GM19455 (cell line): ENCODE results near the gene PDE2A.

Experiments used
- ATAC-seq: cut with Tn5 transposase; IDR thresholded peaks from one replicate; pipeline ENCODE4 v1.9.1; 2021; ENCODE audit not compliant: unreplicated experiment

The PDE2A gene

DNA sequence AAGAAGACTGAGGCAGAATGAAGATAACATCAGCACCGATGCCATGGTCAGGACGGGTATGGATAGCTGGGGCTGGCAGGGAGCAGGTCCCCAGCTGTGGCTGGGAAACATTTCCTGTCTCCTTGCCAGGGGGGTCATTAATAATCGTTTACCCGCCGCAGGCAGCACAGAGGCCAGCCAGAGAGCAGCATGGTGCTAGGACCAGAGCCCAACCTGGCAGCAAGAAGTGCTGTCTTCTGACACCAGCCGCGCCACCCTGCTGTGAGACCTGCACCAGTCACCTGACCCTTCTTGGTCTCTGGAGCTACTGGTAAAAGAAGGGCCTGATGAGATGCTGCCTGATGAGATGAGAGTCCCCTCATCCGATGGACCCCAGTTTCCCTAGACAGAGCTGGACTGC, 36.3 kb downstream of the PDE2A start:
- ATAC-seq, result no peak

DNA sequence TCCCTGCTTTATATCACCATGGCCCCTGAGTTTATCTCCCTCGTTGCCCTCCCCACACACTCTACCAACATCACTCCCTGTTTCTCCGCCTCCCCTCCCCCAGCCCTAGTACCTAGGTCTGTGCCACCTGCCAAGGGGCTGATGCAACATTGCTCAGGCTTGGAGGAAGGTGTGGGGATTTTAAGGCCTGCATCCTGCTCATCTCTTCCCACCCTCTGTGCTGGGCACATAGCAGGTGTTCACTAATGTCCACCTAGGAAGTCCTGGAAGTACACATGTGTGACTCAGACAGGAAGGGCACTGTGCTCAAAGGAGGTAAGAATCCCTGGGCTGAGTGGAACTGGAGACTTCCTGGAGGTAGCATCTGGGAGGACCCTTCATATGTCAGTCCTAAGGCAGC, 37.0 kb downstream of the PDE2A start:
- no peak for ATAC-seq

- ATAC-seq, result no peak
These were observed 37.8 kb downstream of the PDE2A start for GRCh38 chr11:72636376-72636775.

- ATAC-seq, result no peak
These were observed 38.3 kb downstream of the PDE2A start for GRCh38 chr11:72635933-72636332.

DNA sequence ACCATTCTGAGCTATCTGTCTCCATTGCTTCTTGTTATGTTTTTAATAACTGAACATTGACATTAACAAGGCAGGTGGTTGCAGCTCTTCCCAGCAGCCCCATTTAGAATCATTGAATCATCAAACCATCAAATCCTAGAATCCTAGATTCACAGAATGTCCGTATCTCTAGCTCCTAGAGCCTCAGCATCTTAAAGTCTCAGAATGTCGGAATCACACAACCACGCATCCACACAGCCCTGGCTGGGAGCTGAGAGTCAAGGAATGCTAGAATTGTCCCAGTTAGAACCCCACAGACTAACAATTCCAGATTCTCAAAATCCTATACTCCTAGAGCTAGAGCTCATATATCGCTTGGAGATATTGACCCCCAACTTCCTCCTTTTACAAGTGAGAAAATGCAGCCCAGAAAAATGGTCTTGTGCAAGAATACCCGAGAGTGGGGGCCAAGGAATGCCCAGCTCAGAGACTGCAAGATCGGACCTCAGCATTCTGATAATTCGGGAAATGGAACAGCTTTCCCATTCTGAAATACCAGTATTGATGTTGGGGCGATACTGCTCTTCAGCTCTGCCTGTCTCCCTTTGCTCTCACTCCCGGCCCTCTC, 38.8 kb downstream of the PDE2A start:
- no peak for ATAC-seq

GRCh38 chr11:72634472-72635095, 39.6 kb downstream of the PDE2A start:
- no peak for ATAC-seq

- no peak for ATAC-seq
These were observed 40.2 kb downstream of the PDE2A start for GRCh38 chr11:72634016-72634415.

DNA sequence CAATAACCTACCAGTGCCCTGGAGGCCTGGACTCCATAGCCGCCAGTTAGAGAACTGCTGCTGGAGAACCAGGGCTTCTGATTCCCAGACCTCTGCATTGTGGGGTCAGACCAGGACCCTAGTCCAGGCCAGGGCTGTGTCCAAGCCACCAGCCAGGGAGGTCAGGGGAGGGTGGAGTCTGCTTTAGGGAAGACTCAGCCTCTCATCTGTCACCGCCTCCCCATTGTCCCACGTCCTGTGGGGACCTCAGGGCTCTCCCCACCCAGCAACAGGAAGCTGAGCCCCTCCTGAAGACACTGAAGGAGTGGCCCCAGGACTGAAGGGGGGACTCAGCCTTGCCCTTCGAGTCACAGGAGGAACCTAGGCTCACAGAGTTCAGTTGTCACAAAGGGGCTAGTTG, 41.2 kb downstream of the PDE2A start:
- ATAC-seq, result no peak

DNA sequence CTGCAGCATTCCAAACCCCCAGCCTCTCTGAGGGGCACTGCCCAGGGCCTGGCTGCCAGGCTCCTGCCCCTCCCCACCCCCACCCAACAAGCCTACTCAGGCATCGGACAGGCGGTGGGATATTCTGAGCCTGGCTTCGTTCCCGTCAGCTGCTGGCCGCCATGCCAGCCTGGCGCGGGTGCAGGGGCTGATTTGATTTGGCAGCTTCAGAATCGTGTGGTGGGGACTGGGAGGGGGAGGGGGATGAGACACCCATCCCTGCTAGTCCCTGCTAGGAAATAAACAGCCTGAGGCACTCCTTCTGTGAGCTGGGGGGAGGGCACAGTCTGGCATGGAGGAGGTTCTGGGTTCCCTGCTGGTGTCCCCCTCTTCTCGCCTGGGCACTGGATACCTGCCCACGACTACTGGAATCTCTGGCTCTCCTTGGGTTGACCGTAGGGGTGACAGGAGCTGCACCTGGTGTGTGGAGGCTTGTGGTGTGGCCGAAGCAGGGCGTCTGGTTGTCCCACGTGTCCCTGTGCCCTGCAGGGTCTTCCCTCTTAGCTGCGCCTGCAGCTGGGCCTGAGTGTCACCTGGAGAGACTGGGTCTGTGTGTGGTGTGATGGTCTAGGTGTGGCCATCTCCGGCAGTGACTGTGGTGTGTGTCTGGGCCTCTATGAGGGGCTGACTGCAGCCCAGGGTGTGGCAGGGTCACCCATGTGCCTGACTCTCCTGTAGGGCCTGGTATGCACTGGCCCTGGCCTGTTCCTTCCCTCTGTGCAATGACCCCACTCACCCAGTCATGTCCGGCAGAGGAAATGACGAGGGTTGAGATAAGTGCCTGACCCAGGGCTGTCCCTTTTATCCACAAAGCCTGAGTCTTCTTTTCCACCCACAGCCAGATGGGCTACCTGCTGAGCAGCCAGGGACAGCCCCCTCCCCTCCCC, 42.2 kb downstream of the PDE2A start:
- no peak for ATAC-seq

GRCh38 chr11:72630104-72630852, 43.9 kb downstream of the PDE2A start:
- ATAC-seq, result no peak

DNA sequence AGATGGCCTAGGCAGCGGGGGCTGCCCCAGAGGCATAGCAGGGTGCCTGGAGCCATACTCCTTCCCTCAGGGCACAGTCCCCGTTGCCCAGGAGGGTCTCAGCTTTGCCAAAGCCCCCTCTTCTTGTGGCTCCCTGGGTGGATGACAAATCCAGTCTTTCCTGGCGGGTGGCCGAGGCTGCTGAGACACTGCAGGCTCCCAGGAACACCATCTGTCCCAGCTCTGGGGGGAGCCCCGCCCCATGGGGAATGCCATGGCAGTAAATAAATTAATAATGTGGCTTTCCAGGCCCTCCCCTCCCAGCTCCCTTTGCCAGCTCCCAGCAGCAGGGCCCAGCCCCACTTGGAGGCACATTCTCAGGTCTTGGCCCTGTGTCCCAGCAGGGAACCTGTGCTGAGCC, 45.0 kb downstream of the PDE2A start:
- ATAC-seq, result no peak

DNA sequence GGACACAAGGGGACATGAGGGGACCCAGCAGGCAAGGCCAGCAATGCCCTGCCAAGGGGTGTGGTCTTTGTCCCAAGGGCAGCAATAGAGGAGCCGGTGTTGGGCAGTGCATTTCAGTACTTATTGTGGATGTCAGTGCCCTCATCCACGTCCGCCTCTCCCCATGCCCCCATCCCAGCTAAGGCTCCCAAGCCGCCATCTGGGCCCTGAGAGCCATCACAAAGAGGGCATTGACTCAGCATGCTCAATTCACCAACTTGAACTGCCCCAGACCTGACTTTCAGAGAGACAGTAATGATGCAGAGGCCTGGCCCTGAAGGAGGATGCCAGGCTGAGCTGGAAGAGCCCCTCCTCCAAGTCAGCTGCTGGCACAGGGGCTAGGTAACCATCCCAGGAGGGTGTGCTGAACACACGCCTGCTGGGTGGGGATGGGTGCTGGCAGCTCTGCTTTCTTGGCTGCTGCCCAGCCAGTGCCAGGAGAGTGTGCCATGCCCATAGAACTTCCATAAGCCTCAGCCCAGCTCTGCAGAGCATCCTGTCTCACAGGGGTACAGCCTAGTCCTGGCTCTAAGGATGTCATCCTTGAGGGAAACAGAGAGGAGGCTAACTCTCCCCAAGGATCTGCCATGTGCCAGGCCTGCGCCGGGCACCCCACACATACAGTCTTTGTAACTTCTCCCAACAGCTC, 46.5 kb downstream of the PDE2A start:
- ATAC-seq, result no peak

- ATAC-seq, result no peak
These were observed 47.7 kb downstream of the PDE2A start for GRCh38 chr11:72626414-72626936.

DNA sequence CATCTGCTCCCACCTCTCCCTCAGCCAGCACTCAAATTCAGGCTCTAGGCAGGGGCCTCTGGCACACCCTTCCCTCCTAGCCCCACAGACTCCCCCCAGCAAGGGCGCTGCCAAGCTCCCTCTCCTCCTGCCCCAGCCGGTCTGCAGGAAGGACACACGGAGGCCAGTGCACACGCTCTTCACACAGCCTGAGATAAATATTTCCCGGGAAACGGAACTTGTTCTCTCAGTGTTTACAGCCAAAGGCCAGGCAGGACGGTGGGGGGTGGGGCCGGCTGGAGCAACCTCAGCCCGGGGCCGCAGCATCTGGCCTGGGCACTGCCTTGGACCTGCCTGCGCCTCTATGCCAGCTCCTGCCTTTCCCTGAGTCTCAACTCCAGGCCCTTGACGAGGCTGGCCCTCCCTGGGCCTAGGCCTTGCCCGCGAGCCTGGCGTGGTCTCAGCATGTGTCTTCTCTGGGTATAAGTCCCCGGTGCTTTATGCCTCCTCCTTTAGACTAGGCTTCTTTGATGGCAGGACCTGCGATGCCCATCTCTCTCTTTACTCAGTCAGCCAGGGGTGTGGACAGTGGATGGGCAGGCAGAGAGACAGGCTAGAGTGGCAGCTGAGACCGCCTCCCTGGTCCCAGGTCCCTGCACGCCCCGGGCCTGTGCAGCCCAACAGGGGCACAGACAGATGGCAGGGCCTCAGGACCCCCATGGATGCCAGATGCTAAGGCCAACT, 48.4 kb downstream of the PDE2A start:
- ATAC-seq, result no peak

DNA sequence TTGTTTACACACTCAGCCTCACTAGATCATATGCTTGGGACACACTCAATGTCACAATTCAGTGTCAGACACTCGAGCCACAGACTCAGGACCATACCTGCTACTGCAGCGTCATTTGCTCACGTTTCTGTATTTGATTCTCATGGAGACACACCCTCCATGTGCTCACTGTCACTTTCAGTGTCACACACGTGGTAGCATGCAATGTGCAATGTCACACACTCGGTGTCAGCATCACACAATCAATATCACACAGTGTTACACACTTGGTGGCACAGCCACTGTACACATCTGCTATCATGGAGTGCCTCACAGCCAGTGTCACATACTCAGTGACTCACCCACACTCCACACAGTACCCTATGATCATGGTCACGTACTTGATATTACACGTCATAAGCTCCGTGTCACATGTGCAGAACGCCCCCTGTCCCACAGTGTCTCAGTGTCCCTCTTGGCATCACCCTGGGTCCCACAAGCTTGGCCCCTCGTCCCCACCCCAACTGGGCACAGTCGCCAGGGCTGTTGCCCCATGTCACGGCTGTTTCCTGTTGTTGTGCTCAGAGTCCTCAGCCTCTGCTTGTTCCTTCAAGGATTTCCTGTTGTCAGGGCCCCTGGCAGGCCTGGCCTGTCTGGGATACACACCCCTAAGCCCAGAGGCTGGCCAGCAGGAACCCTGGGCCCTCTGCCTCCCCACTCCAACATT, 49.6 kb downstream of the PDE2A start:
- no peak for ATAC-seq

DNA sequence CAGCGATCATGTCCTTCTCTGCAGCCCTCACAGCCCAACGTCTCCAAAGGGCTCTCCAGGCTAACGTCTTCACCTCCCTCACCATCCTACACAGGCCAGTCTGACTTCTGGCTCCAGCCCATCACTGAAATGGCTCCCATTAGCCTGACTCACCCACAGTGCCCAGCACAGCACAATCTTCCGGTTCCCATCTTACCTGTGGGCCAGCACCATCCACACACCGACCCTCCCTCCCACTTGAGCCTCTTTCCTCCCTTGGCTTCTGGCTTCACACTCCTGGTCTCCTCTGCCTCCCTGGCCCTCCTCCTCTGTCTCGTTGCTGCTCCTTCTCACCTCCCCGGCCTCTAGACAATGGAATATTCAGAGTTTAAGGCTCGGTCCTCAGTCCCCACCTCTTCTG, 51.2 kb downstream of the PDE2A start:
- no peak for ATAC-seq

- no peak for ATAC-seq
These were observed 53.1 kb downstream of the PDE2A start for GRCh38 chr11:72621008-72621610.

- no peak for ATAC-seq
These were observed 55.4 kb downstream of the PDE2A start for GRCh38 chr11:72618803-72619202.
